Activated CD8-positive, alpha-beta T cell treated with anti-CD3 and anti-CD28 coated beads, Interleukin-2, amount 10 ng/mL, durations not matched to agents 7 days and 5 days (primary cell): ENCODE data around the gene RABGEF1. TPM values are rescaled to one million over a fixed set of nuclear protein-coding genes. Genes with fewer than 3 reads are reported as not detected.
"Not testable (repeated sequence)": the region's sequence is repeated elsewhere in the genome, so short reads cannot be mapped to it uniquely, and the experiment has no call there.

Experiments
- ATAC-seq: fragments of 150-1000 bp; cut with Tn5 transposase; one replicate; pipeline ENCODE4 v1.10.0; 2021; ENCODE audit warnings: moderate library complexity
- CTCF ChIA-PET: fragments of 350-600 bp; sonication (Branson Sonifier 250); formaldehyde crosslinking; loops from one replicate; lab custom pipeline; 2021; ENCODE audit warnings: antibody characterized with exemption; lab: Charles Lee
- POLR2A ChIA-PET: fragments of 350-600 bp; sonication (Branson Sonifier 250); formaldehyde crosslinking; loops from one replicate; lab custom pipeline; 2021; ENCODE audit warnings: antibody characterized with exemption; lab: Charles Lee
- DNase-seq: peaks from one replicate; pipeline ENCODE4 v3.0.0-alpha.2; 2020
- H3K27ac Mint-ChIP-seq: one replicate; pipeline ENCODE4 v1.8.0; 2021; ENCODE audit warnings: mild to moderate bottlenecking, mixed read lengths
- H3K27me3 Mint-ChIP-seq: one replicate; pipeline ENCODE4 v1.8.0; 2021; ENCODE audit warnings: low read depth, mixed read lengths
- H3K36me3 Mint-ChIP-seq: one replicate; pipeline ENCODE4 v1.8.0; 2021; ENCODE audit warnings: low read depth, mixed read lengths
- H3K4me1 Mint-ChIP-seq: one replicate; pipeline ENCODE4 v1.8.0; 2021; ENCODE audit warnings: low read depth, mixed read lengths
- H3K4me3 Mint-ChIP-seq: one replicate; pipeline ENCODE4 v1.8.0; 2021; ENCODE audit warnings: mild to moderate bottlenecking, mixed read lengths
- H3K9me3 Mint-ChIP-seq: one replicate; pipeline ENCODE4 v1.8.0; 2022; ENCODE audit warnings: mixed read lengths; ENCODE audit not compliant: insufficient read depth
- total RNA-seq, 2 experiments: library from RNA; stranded (reverse); gene quantifications; one replicate each; pipeline ENCODE4 v1.2.3, GENCODE V29; 2021

RABGEF1 gene
- total RNA-seq, 2 experiments from 2014 or later: 23.2 to 23.8 TPM

DNA sequence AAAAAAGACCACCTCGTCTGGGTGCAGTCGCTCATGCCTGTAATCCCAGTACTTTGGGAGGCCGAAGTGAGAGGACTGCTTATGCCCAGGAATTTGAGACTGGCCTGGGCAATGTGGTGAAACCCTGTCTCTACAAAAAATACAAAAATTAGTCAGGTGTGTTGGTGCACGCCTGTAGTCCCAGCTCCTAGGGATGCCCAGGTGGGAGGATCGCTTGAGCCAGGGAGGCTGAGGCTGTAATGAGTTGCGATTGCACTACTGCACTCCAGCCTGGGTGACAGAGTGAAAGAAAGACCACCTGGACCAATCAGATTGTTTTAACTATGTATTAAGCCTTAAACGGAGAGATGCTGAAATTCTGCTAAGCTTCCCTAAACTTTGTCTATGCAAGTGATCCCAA is 103.0 kb downstream of the RABGEF1 start:
- not testable (repeated sequence) for DNase-seq, H3K27me3 Mint-ChIP-seq, H3K9me3 Mint-ChIP-seq, H3K36me3 Mint-ChIP-seq, ATAC-seq
- Mint-ChIP-seq H3K27ac (peak overlapping the region; percentile 40), H3K4me3 (peak overlapping the region; percentile 94), H3K4me1 (peaks cover 20% of the 10 kb centered on the region)
- ChIA-PET POLR2A (interaction anchor here (0.8 to 2.1 kb wide), 3 partner anchors 9 to 34 kb away, joined by 3 to 12 read pairs (median 7); no protein-coding TSS in a partner anchor), CTCF (interaction anchor here (1.5 to 2.0 kb wide), 5 partner anchors 16 to 285 kb away, joined by 4 to 14 read pairs (median 5); partner anchors contain the start of gene TYW1)

GRCh38 chr7:66844552-66845378 is 104.2 kb downstream of the RABGEF1 start:
- peak overlapping the region; percentile 100 for H3K27ac Mint-ChIP-seq
- H3K9me3 Mint-ChIP-seq: no peaks in the 10 kb centered on the region
- peak overlapping the region; percentile 94 for H3K4me3 Mint-ChIP-seq
- no peaks in the 10 kb centered on the region for H3K27me3 Mint-ChIP-seq
- ChIA-PET POLR2A (interaction anchor here (0.6 to 2.1 kb wide), 22 partner anchors 9 to 457 kb away, joined by 3 to 30 read pairs (median 5); partner anchors contain the start of genes SBDS, TMEM248 and TYW1), CTCF (interaction anchor here (0.6 to 2.0 kb wide), 15 partner anchors 15 to 863 kb away, joined by 3 to 14 read pairs (median 4); partner anchors contain the start of genes SBDS and TYW1)
- H3K4me1 Mint-ChIP-seq: peaks cover 21% of the 10 kb centered on the region
- DNase-seq: peak; percentile 99
- peaks cover 6% of the 10 kb centered on the region for H3K36me3 Mint-ChIP-seq
- ATAC-seq: peak; percentile 92

DNA sequence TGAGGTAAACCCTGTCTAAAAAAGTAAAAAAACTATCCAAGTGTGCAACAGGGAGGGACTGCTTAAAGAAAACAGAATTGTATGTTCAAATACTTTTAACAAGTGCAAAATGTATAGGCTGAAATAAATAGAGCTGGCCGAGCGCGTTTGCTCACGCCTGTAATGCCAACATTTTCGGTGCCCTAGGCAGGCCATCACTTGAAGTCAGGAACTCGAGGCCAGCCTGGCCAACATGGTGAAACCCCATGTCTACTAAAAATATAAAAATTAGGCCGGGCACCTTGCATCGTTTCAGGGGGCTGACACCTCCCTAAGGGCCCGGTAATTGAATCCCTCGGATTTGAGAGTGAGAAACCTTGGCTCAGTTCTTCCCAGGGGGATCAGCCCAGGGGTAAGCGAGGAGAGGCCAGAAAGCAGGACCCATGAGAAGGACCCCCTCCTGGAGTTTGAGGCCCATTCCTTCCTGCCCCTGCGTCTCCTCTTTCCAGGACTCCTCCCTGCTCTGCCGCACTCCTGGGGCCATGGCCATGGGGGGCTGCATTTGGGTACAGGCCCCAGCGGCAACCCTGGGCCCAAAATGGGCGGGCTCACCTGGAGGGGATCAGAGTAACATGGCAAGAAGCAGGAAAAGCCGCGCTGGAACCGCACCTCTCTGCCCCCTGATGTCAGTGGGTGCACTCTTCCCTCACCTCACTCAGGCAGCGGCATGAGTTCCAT is 105.0 kb downstream of the RABGEF1 start:
- H3K4me1 Mint-ChIP-seq: peaks cover 21% of the 10 kb centered on the region
- H3K27ac Mint-ChIP-seq: peak overlapping the region; percentile 100
- POLR2A ChIA-PET: interaction anchor here (0.6 to 2.1 kb wide), 14 partner anchors 14 to 351 kb away, joined by 3 to 30 read pairs (median 6); partner anchors contain the start of genes SBDS and TMEM248
- H3K9me3 Mint-ChIP-seq: no peaks in the 10 kb centered on the region
- ATAC-seq (no peak), DNase-seq (peak; percentile 22)
- H3K36me3 Mint-ChIP-seq: peaks cover 6% of the 10 kb centered on the region
- peak overlapping the region; percentile 94 for H3K4me3 Mint-ChIP-seq
- CTCF ChIA-PET: interaction anchor here (1.4 to 2.0 kb wide), 6 partner anchors 14 to 352 kb away, joined by 3 to 14 read pairs (median 4); no protein-coding TSS in a partner anchor
- no peaks in the 10 kb centered on the region for H3K27me3 Mint-ChIP-seq

GRCh38 chr7:66846096-66846445 is 105.5 kb downstream of the RABGEF1 start:
- H3K27me3 Mint-ChIP-seq, DNase-seq, H3K36me3 Mint-ChIP-seq, H3K9me3 Mint-ChIP-seq, ATAC-seq, CTCF ChIA-PET: not testable (repeated sequence)
- peak overlapping the region; percentile 94 for H3K4me3 Mint-ChIP-seq
- POLR2A ChIA-PET: interaction anchor here (1.2 kb wide), 1 partner anchor 80 kb away, joined by 4 read pairs; no protein-coding TSS in a partner anchor
- peaks cover 21% of the 10 kb centered on the region for H3K4me1 Mint-ChIP-seq
- H3K27ac Mint-ChIP-seq: peak overlapping the region; percentile 100

GRCh38 chr7:66847523-66847855 is 107.0 kb downstream of the RABGEF1 start:
- H3K27ac Mint-ChIP-seq, ATAC-seq, H3K36me3 Mint-ChIP-seq, H3K4me3 Mint-ChIP-seq, H3K27me3 Mint-ChIP-seq, POLR2A ChIA-PET, H3K9me3 Mint-ChIP-seq, DNase-seq: not testable (repeated sequence)
- CTCF ChIA-PET: interaction anchor here (1.7 kb wide), 1 partner anchor 12 kb away, joined by 4 read pairs; no protein-coding TSS in a partner anchor
- peaks cover 21% of the 10 kb centered on the region for H3K4me1 Mint-ChIP-seq

- Mint-ChIP-seq H3K27me3 (no peaks in the 10 kb centered on the region), H3K27ac (peak overlapping the region; percentile 44), H3K9me3 (no peaks in the 10 kb centered on the region), H3K4me3 (no peak overlapping the region), H3K36me3 (peaks cover 6% of the 10 kb centered on the region), H3K4me1 (peaks cover 21% of the 10 kb centered on the region)
- CTCF ChIA-PET: interaction anchor here (1.7 kb wide), 1 partner anchor 12 kb away, joined by 4 read pairs; no protein-coding TSS in a partner anchor
- POLR2A ChIA-PET: no interaction called here
- no peak for ATAC-seq
- no peak for DNase-seq
These were observed 107.6 kb downstream of the RABGEF1 start for GRCh38 chr7:66847879-66848790.

- DNase-seq (no peak), ATAC-seq (no peak)
- no peaks in the 10 kb centered on the region for H3K9me3 Mint-ChIP-seq
- ChIA-PET POLR2A (interaction anchor here (0.8 to 3.4 kb wide), 3 partner anchors 15 to 366 kb away, joined by 3 to 12 read pairs (median 3); no protein-coding TSS in a partner anchor), CTCF (interaction anchor here (0.8 to 3.1 kb wide), 2 partner anchors 11 to 15 kb away, joined by 4 to 14 read pairs; no protein-coding TSS in a partner anchor)
- no peak overlapping the region for H3K4me3 Mint-ChIP-seq
- peak overlapping the region; percentile 82 for H3K27ac Mint-ChIP-seq
- H3K36me3 Mint-ChIP-seq: no peaks in the 10 kb centered on the region
- H3K4me1 Mint-ChIP-seq: peaks cover 12% of the 10 kb centered on the region
- no peaks in the 10 kb centered on the region for H3K27me3 Mint-ChIP-seq
These were observed 118.8 kb downstream of the RABGEF1 start for GRCh38 chr7:66859339-66859738.

- Mint-ChIP-seq H3K36me3 (no peaks in the 10 kb centered on the region), H3K4me3 (no peak overlapping the region), H3K27ac (peak overlapping the region; percentile 82), H3K27me3 (no peaks in the 10 kb centered on the region), H3K9me3 (no peaks in the 10 kb centered on the region), H3K4me1 (peaks cover 12% of the 10 kb centered on the region)
- ATAC-seq: peak; percentile 62
- ChIA-PET CTCF (interaction anchor here (0.8 to 3.1 kb wide), 2 partner anchors 12 to 16 kb away, joined by 4 to 14 read pairs; no protein-coding TSS in a partner anchor), POLR2A (interaction anchor here (0.7 to 3.4 kb wide), 4 partner anchors 15 to 366 kb away, joined by 3 to 12 read pairs (median 3); no protein-coding TSS in a partner anchor)
- peak; percentile 35 for DNase-seq
These were observed 119.5 kb downstream of the RABGEF1 start for GRCh38 chr7:66859794-66860645.

DNA sequence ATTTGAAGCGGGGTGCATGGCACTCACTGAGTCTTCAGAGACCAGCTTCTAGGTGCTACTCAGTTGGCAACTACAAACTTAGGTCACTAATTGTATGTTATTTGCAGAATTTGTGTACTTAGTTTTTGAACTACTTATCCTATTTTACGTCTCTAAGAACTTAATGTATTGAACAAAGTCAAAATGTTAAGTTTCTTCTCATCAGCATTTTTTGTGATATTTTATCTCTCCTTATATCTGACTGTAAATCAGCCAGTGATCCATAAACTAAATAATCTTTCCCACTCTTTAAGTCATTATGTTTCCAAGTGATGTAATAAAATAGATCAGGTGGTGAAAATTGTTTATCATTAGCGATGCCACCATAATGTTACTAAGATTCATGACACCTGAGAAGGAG is 120.2 kb downstream of the RABGEF1 start:
- ATAC-seq (no peak), DNase-seq (no peak)
- Mint-ChIP-seq H3K27me3 (no peaks in the 10 kb centered on the region), H3K4me1 (peaks cover 12% of the 10 kb centered on the region), H3K9me3 (no peaks in the 10 kb centered on the region), H3K27ac (no peak overlapping the region), H3K36me3 (no peaks in the 10 kb centered on the region), H3K4me3 (no peak overlapping the region)
- ChIA-PET CTCF (interaction anchor here (3.1 kb wide), 1 partner anchor 16 kb away, joined by 14 read pairs; no protein-coding TSS in a partner anchor), POLR2A (interaction anchor here (0.7 to 3.4 kb wide), 3 partner anchors 16 to 367 kb away, joined by 3 to 12 read pairs (median 3); no protein-coding TSS in a partner anchor)
